H1 (cell line): ENCODE data around the gene GOLGA7B. TPM values are rescaled to one million over a fixed set of nuclear protein-coding genes. Genes with fewer than 3 reads are reported as not detected.

Source experiments
- BRCA1 ChIP-seq: IDR thresholded peaks from 2 replicates; pipeline ENCODE4 v1.6.1; 2012; ENCODE audit warnings: low read depth, low read length, improper control_type of control experiment
- CHD2 ChIP-seq: IDR thresholded peaks from 2 replicates; pipeline ENCODE4 v1.6.1; 2012; ENCODE audit warnings: low read length, improper control_type of control experiment
- EZH2 ChIP-seq: fragments of 200-600 bp; sonication (generic); IDR thresholded peaks from 2 replicates; pipeline ENCODE4 v1.7.1; 2012; ENCODE audit warnings: low read depth, mild to moderate bottlenecking, moderate library complexity, low read length, inconsistent platforms; ENCODE audit not compliant: severe bottlenecking
- POLR2AphosphoS5 ChIP-seq: IDR thresholded peaks from 2 replicates; pipeline ENCODE4 v1.6.1; 2011; ENCODE audit warnings: low read depth, low read length
- SIN3A ChIP-seq, 2 experiments: IDR thresholded peaks in 1 of 2; conservative IDR thresholded peaks in 1 of 2; 2 replicates each; pipeline ENCODE4 v1.6.1; 2011 to 2012; ENCODE audit warnings: low read length in 2 of 2, improper control_type of control experiment in 1 of 2, low read depth in 1 of 2, mild to moderate bottlenecking in 1 of 2
- TBP ChIP-seq: IDR thresholded peaks from 2 replicates; pipeline ENCODE4 v1.6.1; 2011; ENCODE audit warnings: low read depth, low read length, improper control_type of control experiment
- polyA plus RNA-seq, 7 experiments: library from polyadenylated mRNA; depleted of rRNA in 3 of 7; stranded (reverse) in 5 of 7; unstranded in 2 of 7; fragments of >200 nt in 5 of 7; fragments of 200-250 nt in 2 of 7; gene quantifications; 1 replicate in 5 of 7; 2 replicates in 1 of 7; 4 replicates in 1 of 7; pipeline versions ENCODE4 v1.2.1 to v1.2.3, GENCODE V29; 2011 to 2013; ENCODE audit warnings: missing spikeins in 2 of 7, mixed read lengths in 2 of 7
- total RNA-seq: library from RNA; stranded (reverse); fragmentation: NEBNext Ultra II Directional; extraction: Animal tissue kit (Norgen Biotek cat#: 25700); gene quantifications from 2 replicates; pipeline ENCODE4 v1.2.1, GENCODE V29; 2021
- TF ChIP-seq, protein P1 (sequence below): fragments of 300-600 bp; sonication (generic); IDR thresholded peaks from 2 replicates; pipeline ENCODE4 v1.7.1; 2012; ENCODE audit warnings: low read length, moderate library complexity, mild to moderate bottlenecking, inconsistent platforms; ENCODE audit not compliant: insufficient replicate concordance
- TF ChIP-seq, protein P2 (sequence below): IDR thresholded peaks from 2 replicates; pipeline ENCODE4 v1.6.1; 2011; ENCODE audit warnings: low read length, improper control_type of control experiment
- TF ChIP-seq, protein P3 (sequence below): IDR thresholded peaks from 2 replicates; pipeline ENCODE4 v1.6.1; 2011; ENCODE audit warnings: low read depth, mild to moderate bottlenecking, low read length; ENCODE audit not compliant: insufficient read depth

GOLGA7B gene
- total and polyA plus RNA-seq, 2 of the 8 experiments (the other 6 are each of a cell fraction or from before 2014, with no cell fraction given): 0.04 to 0.14 TPM

DNA sequence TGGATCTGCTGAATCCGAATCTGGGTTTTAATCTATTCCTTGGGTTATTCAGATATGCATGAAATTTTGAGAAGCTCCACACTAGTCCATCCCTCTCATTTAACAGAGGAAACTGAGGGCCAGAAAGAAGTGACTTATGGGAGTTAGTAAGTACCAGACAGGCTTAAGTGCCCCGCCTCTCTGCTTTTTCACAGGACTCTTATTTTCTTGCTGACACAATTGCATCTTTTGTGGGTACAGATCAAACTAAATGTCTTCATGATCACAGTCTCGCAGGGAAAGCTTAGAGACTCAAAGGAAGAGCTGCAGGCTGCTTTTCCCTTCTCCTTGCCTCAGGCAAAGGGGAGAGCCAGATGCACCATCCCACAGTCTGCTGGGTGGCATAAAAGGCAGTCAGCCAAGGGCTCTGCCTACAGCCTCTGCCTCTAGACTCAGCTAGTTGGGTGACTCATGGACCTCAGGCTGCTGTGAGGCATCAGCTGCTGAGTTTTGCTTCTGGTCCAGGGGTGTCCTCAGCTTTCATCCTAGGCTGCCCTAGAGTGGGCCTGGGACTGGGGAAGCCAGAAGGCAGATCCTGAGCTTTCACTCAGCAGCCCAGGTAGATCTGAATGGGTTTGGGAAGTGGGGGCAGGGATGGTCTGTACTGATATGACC lies 11.6 kb downstream of the GOLGA7B start (continued):
- TF ChIP-seq, protein P1, sequence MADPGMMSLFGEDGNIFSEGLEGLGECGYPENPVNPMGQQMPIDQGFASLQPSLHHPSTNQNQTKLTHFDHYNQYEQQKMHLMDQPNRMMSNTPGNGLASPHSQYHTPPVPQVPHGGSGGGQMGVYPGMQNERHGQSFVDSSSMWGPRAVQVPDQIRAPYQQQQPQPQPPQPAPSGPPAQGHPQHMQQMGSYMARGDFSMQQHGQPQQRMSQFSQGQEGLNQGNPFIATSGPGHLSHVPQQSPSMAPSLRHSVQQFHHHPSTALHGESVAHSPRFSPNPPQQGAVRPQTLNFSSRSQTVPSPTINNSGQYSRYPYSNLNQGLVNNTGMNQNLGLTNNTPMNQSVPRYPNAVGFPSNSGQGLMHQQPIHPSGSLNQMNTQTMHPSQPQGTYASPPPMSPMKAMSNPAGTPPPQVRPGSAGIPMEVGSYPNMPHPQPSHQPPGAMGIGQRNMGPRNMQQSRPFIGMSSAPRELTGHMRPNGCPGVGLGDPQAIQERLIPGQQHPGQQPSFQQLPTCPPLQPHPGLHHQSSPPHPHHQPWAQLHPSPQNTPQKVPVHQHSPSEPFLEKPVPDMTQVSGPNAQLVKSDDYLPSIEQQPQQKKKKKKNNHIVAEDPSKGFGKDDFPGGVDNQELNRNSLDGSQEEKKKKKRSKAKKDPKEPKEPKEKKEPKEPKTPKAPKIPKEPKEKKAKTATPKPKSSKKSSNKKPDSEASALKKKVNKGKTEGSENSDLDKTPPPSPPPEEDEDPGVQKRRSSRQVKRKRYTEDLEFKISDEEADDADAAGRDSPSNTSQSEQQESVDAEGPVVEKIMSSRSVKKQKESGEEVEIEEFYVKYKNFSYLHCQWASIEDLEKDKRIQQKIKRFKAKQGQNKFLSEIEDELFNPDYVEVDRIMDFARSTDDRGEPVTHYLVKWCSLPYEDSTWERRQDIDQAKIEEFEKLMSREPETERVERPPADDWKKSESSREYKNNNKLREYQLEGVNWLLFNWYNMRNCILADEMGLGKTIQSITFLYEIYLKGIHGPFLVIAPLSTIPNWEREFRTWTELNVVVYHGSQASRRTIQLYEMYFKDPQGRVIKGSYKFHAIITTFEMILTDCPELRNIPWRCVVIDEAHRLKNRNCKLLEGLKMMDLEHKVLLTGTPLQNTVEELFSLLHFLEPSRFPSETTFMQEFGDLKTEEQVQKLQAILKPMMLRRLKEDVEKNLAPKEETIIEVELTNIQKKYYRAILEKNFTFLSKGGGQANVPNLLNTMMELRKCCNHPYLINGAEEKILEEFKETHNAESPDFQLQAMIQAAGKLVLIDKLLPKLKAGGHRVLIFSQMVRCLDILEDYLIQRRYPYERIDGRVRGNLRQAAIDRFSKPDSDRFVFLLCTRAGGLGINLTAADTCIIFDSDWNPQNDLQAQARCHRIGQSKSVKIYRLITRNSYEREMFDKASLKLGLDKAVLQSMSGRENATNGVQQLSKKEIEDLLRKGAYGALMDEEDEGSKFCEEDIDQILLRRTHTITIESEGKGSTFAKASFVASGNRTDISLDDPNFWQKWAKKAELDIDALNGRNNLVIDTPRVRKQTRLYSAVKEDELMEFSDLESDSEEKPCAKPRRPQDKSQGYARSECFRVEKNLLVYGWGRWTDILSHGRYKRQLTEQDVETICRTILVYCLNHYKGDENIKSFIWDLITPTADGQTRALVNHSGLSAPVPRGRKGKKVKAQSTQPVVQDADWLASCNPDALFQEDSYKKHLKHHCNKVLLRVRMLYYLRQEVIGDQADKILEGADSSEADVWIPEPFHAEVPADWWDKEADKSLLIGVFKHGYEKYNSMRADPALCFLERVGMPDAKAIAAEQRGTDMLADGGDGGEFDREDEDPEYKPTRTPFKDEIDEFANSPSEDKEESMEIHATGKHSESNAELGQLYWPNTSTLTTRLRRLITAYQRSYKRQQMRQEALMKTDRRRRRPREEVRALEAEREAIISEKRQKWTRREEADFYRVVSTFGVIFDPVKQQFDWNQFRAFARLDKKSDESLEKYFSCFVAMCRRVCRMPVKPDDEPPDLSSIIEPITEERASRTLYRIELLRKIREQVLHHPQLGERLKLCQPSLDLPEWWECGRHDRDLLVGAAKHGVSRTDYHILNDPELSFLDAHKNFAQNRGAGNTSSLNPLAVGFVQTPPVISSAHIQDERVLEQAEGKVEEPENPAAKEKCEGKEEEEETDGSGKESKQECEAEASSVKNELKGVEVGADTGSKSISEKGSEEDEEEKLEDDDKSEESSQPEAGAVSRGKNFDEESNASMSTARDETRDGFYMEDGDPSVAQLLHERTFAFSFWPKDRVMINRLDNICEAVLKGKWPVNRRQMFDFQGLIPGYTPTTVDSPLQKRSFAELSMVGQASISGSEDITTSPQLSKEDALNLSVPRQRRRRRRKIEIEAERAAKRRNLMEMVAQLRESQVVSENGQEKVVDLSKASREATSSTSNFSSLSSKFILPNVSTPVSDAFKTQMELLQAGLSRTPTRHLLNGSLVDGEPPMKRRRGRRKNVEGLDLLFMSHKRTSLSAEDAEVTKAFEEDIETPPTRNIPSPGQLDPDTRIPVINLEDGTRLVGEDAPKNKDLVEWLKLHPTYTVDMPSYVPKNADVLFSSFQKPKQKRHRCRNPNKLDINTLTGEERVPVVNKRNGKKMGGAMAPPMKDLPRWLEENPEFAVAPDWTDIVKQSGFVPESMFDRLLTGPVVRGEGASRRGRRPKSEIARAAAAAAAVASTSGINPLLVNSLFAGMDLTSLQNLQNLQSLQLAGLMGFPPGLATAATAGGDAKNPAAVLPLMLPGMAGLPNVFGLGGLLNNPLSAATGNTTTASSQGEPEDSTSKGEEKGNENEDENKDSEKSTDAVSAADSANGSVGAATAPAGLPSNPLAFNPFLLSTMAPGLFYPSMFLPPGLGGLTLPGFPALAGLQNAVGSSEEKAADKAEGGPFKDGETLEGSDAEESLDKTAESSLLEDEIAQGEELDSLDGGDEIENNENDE: no peak
- TF ChIP-seq TBP (no peak), CHD2 (no peak), POLR2AphosphoS5 (no peak), EZH2 (no peak), SIN3A (conservative IDR thresholded peaks at IDR 0.05 in 1 of 2, IDR thresholded peaks at IDR 0.05 in 1 of 2; ENCODE audit: low read depth in 1 of 2, low read length in 2 of 2) (no peak), BRCA1 (no peak)
- TF ChIP-seq, protein P2, sequence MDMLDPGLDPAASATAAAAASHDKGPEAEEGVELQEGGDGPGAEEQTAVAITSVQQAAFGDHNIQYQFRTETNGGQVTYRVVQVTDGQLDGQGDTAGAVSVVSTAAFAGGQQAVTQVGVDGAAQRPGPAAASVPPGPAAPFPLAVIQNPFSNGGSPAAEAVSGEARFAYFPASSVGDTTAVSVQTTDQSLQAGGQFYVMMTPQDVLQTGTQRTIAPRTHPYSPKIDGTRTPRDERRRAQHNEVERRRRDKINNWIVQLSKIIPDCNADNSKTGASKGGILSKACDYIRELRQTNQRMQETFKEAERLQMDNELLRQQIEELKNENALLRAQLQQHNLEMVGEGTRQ: no peak
- TF ChIP-seq, protein P3, sequence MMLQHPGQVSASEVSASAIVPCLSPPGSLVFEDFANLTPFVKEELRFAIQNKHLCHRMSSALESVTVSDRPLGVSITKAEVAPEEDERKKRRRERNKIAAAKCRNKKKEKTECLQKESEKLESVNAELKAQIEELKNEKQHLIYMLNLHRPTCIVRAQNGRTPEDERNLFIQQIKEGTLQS: no peak
